ENCODE data around the gene FARP2.

The FARP2 gene

DNA sequence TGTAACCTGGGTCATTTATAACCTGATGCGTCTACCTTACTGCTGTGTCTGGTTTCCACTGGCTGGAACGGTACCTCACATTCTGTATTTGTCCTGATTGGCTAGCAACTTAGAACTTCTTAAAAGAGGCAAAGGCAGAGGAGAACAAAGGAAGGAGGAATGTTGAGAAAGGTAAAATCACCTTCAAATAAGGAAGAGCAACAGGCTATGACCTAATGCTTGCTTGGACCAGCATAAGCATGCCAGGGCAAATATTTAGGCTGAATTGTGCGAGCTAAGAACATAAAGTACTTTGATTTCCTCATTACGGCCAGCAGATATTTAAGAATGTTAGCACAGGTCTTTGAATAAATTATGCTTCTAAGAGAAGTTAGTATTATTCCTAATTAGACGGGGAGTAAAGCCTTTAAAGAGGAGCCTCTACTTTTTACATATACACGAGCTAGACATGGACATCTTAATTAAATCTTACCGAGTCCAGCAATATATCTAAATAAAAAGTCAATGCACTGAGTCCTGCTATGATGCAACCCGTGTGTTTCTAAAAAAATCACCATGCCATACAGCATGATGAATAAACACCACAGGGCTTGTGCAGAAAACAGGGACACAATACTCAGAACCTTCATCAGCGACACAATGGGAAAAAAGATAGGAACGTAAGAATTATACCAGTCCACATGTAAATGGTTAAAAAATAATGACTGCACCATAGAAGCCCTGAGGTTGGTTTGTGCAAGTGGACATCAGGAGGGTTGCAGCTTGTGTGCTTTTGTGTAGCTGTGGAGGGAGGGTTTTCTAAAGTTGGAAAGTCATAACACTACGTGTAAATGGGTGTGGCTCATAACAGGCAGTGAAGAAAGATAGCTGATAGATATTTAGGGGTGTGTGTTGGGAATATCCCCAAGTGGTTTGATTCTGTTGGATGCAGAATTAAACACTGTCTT lies 26.1 kb upstream of the FARP2 start:
- FAIRE-seq, result no peak

DNA sequence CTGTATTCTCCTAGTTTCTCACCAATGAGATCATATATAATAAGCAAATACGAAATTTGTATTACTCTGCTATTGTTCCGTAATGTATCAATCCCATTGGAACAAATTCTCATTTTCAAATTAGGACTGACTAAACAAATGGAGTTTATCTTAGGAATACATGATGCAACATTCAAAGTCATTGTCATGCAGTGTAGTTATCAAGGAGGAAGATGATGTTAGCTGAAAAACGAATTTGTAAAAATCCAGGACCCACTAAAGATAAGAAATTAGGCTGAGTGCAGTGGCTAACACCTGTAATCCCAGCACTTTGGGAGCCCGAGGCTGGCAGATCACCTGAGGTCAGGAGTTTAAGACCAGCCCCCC lies 25.5 kb upstream of the FARP2 start:
- no peak for FAIRE-seq

DNA sequence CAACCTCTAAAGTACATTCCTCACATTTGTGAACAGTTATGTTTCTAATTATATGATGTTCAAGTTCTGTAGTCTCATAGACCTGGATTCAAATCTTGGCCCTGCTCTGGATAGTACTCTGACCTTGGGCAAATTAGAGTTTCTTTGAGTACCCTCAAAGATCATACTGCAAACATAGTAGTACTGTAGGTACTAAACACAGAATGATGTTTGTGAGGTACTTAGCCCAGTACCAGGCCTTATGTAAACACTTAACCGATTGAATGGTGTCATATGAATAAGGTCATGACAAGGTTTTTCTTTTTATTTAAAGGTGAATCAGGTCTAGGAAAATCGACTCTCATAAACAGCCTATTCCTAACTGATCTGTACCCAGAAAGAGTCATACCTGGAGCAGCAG lies 21.3 kb upstream of the FARP2 start:
- no peak for FAIRE-seq

DNA sequence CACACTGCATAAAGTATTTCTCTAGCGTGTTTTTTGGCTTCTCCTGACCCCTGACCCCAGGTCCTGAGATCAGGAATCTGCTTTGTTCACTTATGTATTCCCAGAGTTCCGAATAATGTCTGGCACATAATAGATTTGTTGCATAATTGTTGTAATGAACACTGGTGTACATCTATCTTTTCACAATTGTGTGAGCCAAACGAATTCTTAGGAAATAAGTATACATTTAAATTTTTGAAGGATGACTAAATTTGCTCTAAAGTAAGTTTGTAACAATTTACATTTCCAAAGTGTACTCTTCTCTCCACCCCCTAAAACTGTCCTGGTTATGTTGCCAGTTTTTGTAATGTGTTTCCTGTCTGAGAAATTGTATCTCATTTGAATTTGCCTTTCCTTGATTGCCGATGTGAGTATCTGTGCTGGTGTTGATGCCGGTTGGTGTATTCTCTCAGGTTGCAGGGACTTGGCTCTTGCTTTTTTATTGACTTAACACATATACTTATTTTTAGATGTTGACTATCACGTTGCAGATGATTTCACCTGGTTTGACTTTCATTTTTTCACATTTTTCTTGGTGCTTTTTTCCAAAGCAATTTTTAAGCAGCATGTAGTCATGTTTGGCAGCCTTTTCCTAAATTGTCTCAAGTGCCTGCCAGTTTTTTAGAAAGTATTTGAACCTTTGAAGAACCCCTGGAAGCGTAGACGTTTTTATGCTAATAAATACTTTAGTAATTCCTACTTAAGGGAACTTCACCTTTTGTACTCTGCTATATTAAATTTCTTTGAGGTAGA lies 16.1 kb upstream of the FARP2 start:
- FAIRE-seq, result no peak

DNA sequence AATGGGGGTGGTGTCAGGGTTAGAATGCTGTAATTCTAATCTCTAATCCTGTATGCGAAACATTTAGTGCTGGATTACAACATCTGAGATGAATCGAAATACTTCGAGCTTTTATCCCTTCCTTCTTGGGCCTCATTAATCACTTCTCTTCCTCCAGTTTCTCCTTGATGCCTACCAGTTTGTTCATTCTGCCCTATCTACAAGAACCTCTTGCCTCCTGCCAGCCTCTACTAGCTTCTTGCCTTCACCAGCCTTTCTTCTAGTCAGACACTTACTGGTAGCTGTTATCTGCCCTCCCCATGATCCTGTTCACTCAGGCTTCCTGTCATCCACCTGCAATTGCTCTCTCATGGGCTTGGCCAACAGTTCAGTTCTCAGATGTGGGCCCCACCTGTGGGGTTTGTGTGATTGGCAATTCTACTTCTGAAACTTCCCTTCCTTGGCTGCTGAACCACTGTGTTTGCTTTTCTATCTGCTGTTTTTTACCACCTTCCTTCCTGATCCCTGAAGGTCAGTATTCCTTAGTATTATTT lies 15.4 kb upstream of the FARP2 start:
- FAIRE-seq, result no peak

DNA sequence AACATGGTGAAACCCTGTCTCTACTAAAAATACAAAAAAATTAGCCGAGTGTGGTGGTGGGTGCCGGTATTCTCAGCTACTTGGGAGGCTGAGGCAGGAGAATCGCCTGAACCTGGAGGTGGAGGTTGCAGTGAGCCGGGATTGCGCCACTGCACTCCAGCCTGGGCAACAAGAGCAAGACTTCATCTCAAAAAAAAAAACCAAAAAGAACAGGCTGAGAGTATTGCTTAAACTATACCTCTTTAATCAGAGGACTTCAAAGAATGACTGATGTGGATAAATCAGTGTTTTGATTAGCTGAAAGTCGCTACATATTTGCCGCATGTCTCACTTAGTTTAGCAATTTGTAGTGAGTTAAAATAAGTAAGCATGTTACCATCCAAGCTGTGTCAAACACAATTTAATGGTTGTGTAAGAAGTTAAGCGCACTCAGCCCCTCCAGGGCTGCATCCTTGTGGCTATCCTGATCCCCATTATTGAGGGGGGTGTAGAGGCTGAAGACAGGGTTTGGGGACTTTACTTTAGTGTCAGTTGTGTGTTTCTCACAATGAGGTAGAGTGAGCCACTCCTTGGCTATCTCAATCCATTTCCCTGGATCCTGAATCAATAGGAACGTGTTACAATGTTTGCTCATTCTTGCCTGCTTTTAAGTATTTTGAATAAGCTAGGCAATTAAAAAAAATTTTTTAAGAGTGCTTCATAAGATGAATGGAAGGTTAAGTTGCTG lies 11.0 kb upstream of the FARP2 start:
- FAIRE-seq, result no peak

DNA sequence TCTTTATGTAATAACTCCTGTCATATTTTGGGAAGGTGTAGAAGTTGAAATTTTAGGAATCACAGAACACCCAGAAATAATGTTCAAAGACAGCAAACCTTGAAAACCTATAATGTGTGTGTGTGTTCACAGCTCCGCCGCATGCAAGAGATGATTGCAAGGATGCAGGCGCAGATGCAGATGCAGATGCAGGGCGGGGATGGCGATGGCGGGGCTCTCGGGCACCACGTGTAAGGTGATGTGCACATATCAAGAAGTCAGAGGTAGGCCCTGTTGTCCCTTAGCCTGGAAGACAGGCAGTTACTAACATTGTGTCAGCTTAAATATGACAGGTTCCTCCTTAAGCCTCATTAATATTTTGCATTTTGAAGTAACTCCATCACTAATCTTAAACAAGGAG lies 6.1 kb upstream of the FARP2 start:
- FAIRE-seq, result no peak

DNA sequence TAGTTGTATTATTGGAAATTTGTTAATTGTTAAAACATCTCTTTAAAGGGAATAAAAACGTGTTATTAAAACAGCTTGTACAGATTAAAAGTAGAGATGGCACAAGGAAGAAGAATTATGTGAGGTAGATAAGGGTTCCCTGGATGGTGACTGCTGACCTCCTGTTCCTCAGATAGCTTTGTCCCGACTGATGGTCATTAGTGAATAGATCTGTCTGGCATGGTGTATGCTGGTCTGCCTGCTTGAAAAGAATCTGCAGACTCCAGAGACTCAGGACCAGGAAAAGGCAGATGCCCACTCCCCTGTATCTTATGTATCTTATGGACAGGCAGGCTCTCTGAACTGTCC lies 5.6 kb upstream of the FARP2 start:
- FAIRE-seq, result no peak

DNA sequence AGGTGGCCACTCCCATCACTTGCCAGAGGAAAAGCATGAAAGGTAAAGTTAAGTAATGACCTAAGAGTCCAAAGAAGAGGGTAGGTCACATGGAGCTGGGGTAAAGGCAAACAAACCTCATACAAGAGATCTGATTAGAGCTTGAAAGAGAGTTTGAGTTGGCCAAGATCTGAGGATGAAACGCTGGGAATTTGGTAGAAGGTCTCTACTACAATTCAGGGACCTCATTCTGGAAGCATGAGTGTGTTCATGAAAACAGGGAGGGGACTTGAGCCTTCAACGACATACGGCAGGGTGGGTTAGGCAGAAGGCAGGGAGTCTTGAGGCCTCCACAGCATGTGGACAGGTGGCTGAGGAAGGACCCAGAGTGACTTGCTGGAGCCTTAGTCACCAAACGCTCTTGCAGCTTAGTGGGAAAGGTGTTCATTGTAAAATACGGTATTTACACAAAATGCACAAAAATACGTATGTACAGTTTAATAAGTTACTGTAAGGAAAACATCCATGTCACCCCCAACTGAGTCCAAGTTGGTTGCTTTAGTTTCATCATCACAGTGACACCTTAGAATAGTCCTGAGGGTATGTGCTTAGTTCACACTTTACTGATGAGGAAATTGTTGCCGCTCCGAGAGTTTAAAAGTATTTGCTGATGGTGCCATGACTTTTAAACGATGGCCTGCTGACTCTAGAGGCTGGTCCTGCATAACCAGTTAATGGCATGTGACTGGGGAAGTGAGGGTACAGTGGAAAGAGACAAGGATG lies 5.0 kb upstream of the FARP2 start:
- FAIRE-seq, result no peak

DNA sequence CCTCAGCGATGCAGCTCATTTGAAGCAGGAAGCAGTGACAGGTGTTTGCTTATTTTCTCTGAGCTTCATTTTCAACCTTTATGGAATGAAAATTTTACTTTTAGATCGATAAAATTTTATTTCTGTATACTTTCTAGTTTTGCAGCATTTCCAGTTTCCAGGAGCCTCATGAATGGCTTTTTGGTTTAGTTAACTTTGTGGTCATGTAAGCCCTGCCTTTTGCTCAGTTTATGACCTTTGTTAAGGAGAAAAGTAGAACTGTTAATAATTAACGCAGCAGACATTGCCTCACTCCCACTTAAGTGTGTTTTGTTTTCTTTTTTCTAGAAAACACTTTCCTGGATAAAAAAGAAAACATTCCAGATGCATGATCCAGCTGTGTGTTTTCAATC lies 4.4 kb upstream of the FARP2 start:
- no peak for FAIRE-seq

DNA sequence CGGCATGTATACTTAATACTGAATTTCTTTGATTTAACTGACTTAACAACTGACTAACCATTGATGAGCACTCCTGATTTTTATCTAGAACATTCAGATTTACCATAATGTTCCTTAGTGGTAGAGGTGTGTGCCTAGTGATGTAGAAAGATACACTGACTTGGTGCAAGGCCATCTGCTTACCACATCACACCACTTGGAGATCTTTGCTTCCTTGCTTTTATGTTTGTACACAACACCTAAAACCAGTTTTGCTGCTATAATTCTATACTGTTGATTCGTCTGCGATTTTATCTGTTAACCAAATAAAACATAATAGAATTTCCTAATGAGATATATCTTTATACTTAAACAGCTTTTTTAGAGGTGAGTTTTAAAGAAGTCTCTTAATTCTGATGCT lies 3.9 kb upstream of the FARP2 start:
- FAIRE-seq, result no peak

DNA sequence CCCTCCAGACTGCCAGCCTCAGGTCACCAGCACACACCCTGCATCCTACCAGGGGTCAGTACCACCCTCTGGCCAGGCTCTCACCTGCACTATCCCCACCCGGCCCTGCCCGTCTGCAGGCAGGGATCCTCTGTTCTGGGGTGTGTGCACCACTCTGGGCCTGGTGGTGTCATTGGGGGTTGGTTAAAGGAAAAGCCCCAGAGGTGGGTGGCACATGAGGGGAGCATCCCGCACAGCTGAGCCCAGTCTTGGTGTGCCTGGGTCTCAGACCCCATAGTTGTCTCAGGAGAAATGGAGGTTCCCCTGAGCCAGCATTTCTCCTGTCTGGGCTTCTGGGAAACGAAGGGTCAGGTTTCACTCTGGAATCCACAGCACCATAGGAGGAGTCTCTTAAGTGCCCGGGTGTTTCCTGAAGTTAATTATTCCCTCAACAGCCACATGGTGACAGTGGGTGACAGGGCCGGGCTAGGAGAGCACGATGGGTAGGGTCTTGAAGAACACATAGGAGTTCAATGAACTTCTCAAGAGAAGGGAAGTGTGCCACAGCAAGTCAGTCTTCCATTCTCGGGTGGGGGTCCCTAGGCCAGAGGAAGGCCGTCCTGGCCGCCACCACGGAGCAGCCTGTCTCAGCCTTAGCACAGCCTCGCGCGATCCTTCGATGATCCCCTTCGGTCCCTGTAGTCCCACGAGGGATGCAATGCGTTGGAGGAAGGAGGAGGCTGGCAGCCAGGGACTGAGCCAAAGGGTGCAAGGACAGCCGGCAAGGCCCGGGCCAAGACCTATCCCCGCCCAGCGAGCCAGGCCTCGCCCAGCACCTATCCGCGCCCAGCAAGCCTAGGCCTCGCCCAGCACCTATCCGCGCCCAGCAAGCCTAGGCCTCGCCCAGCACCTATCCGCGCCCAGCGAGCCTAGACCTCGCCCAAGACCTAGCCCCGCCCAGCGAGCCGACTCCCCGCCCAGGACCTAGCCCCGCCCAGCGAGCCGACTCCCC lies 1.1 kb upstream of the FARP2 start:
- peak; percentile 77 for FAIRE-seq

DNA sequence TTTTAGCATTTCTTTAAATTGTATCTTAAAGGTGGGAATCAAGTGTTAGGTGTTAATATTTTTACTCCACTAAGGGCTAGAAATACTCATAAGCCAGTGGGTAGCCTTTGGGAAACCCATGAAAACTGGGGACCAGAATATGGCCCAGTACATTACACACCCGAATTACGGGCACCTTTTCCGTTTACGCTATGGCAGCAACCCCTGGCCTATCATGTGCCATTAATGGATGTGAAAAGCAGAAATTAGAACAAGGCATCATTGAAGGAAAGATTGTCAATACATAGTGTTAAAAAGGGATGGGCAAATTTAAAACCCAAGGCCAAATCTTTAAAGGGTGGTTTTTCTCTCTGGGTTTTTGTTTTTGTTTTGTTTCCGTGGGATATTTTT lies 781 bp downstream of the FARP2 start:
- FAIRE-seq, result no peak

DNA sequence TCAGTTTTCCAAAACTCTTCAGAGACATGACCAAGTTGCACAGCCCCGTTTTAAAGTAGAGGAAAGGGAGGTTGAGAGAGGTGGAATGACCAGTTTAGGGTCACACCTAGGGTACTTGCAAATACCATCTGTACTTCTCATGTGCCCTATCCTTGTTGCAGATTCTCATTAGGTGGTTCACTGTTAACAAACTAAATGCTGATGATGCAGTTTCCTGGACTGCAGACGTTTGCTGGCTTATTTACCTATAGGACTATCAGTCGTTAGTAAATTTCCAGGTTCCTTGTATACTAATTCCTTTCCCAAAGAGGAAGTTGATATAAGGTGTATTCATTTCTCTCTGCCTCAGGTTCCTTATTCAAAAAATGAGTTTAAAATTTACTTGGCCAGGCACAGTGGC lies 1.4 kb downstream of the FARP2 start:
- FAIRE-seq, result no peak

DNA sequence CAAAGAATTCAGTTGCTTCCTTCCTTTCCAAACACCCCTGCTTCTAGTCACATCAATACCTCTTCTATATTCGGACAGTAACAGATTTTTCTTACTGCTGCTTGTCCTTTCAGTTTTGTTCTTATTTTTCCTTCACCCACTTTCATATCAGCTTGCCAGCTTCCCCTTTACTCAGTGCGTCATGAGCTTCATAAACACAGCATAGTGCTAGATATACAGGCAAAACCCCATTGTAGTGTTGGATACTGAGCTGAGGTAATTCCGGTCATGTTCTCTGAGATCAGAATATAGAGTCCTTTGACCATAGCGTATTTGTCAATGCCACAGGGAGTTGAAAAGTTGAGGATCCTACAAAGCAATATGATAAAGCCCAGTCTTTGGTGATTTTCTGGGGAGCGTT lies 2.4 kb downstream of the FARP2 start:
- FAIRE-seq, result no peak

DNA sequence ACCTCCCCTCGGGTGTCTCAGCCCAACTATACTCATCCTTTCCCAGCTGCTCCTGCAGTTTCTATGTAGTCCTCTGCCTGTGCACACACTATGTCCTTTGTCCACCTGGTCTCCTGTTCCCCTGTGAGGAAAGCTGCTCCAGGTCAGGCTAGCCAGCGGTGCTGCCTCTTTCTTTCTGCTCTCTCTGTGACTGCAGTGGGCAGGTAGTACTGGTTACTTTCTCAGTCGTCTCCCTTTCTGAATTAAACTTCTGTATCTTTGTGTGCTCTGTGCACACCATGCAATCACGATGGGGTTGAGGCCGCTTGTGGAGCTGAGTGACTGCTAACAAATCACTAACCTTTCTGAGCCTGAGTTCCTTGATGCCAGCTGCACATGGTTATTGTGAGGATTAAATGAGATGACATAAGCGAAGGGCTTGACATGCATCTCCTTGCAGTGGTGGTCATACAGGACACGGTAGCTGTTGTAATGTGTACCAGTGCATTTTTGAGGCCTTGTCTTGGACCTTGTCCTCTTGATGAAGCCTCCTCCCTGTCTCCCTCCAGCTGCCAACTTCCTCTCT lies 3.5 kb downstream of the FARP2 start:
- no peak for FAIRE-seq

DNA sequence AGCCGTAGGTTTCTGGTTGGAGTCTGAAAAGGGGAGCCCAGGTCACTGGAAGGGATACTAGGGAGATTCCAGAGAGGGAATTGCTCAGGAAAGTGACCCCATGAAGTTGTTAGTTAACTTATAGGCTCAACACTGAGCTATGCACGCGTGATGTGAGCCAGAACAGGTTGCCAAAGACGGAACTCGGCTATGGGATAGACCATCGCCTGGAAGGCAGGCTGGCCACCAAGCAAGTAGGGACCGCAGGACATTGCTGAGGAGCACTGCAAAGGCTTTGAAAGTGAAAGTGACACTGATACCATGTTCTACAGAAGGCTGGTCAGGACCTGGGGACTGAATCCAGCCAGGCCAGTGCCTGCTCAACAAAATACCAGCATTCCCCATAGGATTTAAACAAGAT lies 7.3 kb downstream of the FARP2 start:
- no peak for FAIRE-seq

DNA sequence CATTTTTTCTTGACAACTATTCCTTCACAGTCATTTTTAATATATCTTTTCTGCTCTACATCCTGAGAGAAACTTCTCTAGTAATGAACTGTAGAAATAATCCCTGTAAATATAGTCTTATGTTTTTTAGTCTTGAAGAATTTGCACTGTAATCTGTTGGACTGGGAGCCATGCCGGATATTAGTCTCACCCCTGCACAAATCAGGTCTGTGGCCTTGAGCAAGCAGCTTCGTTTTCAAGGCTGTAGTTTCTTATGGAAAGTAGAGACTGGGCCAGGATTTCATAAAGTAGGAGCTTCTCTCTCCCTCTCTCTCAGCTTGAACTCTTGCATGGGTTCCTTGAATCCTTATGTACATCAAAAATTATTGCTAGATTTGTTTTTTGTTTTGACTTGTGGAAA lies 8.7 kb downstream of the FARP2 start:
- FAIRE-seq, result no peak

DNA sequence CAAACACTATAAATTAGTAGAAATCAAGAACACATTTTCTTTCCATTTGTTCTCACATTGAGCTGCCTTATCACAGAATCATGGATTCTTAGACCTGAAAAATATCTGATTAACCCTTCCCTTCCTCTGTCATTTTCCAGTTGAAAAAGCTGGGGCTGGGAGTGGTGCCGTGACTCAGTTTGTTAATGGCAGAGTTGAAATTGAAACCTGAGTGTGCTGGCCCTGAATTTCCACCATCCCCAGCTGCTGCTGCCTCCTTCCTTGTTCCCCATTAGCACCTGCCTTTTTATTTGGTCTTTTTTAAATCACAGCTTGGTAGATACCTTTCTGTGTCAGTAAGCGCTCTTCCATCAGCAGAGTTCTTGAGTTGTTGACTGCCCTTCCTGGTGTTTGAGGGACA lies 10.6 kb downstream of the FARP2 start:
- no peak for FAIRE-seq

DNA sequence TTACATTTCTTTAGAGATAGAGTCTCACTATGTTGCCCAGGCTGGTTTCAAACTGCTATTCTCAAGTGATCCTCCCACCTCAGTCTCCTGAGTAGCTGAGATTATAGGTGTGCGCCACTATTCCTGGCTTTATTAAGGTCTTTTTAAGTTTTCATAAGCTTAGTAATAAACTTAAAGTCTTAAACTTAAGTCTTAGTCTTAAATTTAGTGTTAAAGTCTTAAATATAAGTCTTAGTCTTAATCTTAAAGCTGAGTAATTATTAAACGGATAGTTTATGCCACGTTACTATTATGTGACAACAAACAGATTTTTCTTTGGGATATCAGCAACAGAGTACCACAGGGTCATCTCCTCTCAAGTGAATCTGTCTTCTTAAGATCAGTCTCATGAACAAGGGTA lies 12.6 kb downstream of the FARP2 start:
- no peak for FAIRE-seq

DNA sequence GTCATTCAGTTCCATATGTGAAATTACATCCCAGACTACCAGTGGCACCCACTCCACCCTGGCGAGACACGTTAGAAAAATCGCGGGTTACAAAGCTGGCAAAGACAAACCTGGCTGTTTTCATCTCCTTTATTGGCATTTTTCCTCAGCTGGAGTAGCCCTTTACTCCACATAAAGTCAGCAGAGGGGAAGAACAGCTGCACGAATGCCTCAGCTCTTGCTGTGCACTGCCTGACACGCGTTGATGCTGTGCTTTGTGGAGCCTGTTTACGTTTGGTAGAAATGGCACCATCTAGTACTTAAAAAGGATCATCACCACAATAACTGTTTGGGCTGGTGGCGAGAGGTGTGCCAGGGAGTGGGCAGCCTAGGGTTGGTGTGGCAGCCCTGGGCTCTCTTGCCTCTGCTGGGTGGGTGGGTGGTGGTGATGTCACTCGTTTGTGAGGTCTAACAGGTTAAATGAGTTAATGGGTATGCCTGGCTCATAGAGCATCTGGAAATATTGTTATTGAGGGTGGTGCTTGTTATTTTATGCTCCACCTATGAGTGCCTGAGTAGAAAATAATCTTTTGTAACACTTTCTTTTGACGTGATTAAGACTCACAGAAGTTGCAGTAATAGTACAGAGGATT lies 16.4 kb downstream of the FARP2 start:
- no peak for FAIRE-seq

Measured in G401.6 (cell line).